ENCODE measurements around the gene KDM2A.

KDM2A gene

DNA sequence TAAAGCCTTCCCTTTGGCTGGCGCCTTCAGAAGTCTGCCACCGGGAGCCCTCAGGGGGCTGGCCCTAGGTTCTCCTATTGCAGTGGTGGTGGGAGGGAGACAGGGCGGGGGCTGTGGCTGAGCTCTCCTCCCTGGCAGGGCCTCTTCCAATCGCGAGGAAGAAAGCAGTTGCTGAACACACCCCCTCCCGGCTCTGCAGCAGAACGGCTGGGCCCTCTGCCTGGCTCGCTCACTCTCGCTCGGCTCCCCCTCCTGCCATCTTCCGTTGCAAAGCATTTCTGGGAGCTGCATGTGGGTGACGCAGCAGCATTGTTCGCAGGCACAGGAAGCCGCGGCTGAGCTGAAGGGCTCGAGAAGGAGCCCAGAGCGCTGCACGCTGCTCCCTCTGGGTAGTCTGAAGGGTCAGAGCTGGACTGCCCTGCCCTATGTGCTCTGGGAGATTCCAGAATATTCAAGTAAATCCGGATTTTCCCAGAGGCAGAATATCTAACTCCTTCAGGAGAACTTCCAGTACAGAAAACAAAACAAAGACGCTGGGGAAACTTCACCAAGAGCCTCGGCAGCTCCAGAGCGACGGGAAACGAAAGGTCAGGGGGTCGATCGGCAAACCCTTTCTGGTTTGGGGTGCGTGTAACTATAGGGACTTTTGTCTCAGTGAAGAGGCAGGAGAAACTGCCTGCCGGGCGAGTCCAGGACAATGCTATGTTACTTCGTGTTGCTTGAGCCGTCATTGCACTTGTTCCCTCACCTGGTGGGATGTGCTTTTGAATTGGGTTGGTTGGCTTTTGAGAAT, 120.9 kb downstream of the KDM2A start:
- peak; percentile 99 for DNase-seq

DNA sequence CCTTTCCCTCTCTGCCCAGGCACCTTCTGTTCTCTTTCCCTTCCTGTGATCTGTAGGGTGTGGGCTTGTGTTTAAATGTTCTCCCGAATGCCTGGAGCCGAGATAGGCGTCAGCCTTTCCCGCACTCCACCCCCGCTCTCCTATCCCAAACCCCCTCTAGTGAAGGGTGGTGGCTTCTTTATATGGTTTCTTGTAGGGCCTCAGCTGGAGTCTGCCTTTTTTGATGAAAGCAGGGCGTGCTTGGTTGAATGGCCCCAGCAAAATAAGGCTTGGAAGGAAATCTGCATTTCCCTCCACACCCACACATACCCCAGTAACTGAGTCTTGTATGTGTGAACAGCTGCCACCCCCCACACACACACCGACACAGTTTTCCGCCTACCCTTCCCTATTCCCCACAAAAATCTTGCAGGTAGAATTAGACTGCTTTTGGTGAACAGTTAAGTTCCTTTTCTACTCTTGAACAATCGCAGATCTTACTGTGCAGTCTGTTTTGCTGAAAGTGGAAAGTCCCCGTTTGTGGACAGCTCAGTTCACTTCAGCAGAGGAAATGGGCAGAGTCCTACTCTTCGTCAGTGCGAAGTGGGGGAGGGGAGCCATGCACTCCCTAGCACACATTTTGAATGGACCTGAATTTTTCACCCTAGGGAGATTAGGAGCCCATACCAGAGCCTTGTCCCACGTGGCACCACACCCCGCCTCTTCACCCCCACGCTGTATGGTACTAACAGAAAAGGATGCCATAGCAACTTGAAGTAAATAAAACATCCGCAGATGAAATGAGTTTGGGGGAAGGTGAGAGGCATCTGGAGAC, 121.7 kb downstream of the KDM2A start:
- peak; percentile 77 for DNase-seq

DNA sequence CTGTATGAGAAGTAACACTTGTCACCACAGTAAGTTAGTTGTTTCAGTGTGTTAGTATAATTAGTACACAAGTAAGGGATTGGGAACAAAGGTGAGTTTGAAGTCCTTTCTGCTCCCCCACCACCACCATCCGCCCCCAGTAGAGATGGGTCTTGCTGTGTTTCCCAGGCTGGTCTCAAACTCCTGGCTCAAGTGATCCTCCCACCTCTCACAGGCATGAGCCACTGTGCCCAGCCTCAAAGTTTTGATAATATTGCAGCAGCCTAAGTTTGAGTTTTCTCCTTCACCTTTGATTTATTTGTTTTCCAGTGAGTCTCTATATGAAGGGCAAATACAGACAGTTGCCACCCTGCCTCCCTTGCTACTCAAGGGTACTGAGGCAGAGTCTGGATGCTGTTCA, 123.5 kb downstream of the KDM2A start:
- DNase-seq, result no peak

DNA sequence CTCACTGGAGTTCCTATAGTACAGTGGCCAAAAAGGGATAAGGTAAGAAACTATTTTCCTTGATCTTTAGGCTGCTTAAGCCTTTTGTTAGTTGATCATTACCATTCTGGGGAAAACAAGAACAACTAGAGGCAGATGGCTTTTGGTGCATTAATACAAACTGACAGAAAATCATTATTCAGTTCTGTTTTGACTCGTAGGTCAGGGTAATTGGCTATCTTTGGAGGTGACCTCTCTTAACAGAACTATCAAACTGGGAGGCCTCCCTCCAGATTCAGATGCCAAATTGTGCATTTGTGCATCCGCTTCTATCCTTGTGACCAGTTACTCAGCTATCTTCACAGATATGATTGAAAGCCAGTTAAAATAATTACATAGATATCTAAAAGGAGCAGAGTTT, 124.0 kb downstream of the KDM2A start:
- no peak for DNase-seq

DNA sequence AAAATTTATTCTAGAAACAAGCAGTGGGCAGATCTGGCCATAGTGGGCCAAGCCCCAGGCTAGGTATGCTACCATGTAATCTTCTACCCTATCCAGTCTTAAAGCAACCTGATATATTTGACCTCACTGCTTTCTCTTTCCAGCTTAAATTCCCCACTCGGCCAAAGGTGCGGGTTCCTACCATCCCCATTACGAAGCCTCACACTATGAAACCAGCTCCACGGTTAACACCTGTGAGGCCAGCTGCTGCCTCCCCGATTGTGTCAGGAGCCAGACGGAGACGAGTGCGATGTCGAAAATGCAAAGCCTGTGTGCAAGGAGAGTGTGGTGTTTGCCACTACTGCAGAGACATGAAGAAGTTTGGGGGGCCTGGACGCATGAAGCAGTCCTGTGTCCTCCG, 126.0 kb downstream of the KDM2A start:
- no peak for DNase-seq

DNA sequence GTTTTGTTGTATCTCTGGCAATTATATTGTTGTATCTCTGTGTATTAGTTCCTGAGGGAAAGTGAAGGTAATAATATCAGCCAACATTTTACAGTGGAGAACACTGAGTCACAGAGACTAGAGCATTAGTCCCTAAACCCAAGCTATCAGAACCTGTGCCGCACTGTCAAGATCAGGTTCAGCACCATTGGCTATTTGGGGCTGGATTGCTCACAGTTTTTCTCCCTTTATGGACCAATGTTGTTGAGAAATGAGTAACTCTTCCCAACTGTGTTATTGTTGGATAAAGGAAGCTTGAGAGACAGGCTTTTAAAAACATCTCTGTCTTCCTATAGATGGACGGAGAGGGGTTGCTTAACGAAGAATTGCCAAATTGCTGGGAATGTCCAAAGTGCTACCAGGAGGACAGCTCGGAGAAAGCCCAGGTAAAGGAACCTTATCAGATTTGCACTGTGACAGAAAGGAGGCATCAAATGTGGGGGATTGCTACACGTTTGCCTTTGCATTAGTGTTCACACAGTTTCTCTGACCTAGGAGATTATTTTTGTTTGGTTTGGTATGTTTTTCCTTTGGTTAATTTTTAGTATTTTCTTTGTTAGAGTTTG, 129.0 kb downstream of the KDM2A start:
- no peak for DNase-seq

DNA sequence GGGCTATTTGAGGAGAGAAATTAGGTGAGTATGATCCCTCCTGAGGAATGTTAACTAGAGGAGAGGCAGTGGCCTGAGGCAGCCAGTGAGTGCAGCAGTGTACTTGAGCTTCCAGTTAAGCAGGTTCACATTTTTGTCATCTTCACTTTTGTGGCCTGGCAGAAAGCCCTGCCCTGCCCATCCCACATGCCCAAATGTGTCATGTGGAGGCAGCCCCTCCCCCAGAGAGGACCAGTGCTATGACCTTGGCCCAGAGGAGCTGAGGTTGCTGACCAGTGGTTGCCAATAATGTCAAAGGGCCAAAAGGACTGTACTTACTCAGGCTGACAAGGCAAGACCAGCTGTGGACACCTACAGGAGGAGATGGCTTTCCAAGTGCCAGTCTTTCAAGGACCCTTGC, 129.6 kb downstream of the KDM2A start:
- DNase-seq, result no peak

DNA sequence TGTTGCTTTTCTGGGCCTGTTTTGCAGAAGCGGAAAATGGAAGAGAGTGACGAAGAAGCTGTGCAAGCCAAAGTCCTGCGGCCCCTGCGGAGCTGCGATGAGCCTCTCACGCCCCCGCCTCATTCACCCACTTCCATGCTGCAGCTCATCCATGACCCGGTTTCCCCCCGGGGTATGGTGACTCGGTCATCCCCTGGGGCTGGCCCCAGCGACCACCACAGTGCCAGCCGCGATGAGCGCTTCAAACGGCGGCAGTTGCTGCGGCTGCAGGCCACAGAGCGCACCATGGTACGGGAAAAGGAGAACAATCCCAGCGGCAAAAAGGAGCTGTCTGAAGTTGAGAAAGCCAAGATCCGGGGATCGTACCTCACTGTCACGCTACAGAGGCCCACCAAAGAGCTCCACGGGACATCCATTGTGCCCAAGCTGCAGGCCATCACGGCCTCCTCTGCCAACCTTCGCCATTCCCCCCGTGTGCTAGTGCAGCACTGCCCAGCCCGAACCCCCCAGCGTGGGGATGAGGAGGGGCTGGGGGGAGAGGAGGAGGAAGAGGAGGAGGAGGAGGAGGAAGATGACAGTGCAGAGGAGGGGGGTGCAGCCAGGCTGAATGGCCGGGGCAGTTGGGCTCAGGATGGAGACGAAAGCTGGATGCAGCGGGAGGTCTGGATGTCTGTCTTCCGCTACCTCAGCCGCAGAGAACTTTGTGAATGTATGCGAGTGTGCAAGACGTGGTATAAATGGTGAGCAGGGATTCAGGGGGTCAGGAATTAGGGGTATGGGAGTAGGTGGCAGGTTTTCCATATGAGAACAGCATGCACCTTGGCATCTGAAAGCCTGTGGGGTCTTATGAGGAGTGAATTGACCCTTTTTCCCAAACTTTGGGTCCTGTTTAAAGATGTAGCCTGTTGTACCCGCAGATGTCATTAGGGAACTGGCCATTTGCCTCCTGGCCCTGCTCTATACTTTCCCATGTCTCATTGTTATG, 131.3 kb downstream of the KDM2A start:
- no peak for DNase-seq

DNA sequence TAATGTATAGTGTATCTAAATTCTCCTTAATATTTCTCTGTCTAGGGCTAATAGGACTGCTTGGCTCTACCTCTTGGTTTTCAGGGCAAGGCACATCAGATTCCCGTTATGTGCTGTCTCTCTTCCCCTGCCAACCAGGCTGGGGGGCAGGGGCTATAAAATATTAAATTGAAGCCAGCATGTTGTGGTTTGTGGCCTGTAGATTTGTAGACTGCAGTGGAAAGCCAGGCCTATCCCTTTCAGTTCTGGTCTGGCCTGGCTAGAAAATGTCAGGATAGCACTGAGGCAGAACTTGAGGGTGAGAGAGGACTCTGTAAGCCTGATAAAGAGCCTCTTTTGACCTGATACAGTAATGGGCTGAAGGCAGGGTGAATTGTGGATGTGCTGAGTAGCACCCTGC, 132.8 kb downstream of the KDM2A start:
- no peak for DNase-seq

DNA sequence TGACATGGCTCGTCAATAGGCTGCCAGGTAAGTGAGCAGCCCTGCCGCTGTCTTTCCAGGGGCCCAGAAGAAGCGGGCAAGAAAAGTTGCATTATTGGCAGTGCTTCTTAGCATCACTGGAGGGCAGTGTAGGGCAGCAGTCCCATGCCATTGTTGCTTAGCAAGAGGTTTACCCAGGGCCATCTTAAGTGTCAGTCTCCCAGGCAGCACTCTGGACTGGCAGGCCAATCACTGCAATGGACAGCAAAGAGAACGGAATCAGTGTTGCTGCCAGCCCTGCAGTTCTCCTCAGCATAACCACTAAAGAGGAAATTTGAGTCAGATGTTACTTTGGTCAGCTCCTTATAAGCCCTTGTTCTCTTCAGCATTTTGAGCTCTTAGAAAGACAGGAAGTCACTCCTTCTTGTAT, 133.8 kb downstream of the KDM2A start:
- DNase-seq, result no peak

DNA sequence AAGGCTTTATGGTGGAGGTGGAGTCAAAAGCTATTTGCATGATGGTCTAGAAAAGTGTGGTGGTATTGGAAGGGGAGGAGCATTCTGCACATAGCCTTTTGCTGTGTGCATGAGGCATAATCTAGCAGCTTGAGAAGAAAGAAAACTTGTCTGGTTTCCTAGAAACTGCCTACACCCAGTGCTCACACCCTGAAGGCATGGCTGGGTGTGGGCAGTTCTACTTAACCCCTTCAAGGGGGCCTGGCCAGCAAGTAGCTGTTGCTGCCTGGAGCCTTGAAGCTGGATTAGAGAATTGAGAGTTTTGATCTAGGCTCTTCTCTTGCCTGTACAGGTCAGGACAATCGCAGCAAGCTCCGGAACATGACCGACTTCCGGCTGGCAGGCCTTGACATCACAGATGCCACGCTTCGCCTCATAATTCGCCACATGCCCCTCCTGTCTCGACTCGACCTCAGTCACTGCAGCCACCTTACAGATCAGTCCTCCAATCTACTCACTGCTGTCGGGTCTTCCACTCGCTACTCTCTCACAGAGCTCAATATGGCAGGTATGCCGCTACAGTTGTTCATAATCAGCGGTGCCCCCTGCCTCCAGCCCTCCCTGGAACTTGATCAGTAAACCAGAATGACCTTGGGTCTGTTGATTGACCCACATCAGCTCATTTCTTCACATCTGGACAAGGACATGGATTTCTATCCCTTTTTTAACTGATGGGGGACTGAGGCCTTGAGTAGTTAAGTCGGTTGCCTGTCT, 135.0 kb downstream of the KDM2A start:
- no peak for DNase-seq

DNA sequence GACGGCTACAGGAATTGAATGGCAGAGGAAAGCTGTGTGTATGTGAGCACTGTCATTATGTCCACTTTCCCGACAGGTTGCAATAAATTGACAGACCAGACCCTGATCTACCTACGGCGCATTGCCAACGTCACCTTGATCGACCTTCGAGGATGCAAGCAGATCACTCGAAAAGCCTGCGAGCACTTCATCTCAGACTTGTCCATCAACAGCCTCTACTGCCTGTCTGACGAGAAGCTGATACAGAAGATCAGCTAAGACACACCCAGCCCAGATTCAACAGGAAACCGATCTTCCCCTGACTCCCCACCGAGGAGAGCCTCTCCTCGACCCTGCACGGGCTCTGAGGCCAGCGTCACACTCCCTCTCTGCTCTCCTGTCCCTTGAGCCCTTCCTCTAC, 135.7 kb downstream of the KDM2A start:
- DNase-seq, result no peak

DNA sequence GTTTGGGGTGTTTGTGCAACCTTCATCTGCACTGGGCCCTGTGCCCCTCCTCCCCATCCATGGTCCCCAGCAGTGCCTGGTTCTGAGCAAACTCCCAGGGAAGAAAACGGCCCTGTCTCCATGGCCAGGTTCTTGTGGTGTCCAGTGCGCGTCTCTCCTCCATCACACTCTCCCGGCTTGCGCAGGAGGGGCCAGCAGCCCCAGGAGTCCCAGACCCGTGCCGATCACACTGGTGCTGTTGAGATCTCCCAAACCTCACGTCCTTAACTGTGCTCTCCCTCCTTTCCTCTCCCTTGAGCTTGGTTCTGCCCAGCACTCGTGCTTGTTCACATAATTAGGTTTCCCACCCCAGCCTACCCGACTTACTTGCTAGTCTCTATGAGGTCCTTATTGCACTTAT, 136.3 kb downstream of the KDM2A start:
- no peak for DNase-seq

DNA sequence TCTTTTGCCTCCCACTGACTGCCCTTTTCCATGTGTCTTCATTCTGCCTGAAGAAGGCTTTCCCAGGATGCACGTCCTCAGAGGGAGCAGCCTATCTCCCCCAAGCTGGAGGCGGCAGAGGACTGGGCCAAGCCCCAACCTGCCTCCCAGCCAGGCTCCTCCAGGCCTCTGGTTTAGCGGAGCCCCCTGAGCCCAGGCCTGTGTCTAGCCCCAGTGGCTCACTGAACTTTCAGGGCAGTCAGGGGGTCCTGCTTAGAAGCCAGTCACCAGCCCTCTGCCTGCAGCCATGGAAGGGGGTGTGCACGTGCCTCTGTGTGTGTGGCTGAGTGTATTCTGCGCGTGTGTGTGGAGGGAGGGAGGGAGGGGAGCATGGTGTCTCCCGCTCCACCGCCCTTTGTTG, 136.8 kb downstream of the KDM2A start:
- DNase-seq, result no peak

DNA sequence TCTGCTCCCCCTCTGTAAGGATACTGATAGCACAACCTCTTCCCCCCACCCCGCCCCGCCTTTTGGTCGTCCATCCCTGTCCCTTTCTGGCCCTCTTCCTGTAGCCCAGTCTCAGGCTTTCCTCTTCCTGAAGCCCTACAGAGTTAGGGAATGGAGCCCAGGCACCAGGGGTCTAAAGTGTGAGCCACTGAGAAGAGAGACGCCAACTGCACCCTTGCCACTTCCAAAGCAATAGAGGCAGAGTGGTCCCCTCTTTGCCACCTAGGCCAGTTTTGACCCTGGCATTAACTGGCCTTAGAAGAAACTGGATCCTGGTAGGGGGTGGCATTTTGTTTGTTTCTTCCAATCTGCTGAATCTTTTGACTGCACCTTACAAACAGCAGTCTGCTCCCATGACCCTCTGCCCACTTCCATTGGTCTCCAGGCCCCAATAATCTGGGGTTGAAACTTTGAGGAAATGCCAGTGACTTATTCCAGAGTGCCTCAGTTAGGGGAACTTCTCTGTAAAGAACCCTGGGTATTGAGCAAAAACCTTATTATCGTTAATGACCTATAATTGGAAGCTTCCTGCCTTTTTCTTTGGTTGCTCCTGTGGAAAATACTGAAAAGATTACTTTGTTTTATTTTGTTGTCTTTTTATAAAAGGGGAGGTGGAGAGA, 137.5 kb downstream of the KDM2A start:
- DNase-seq, result no peak

DNA sequence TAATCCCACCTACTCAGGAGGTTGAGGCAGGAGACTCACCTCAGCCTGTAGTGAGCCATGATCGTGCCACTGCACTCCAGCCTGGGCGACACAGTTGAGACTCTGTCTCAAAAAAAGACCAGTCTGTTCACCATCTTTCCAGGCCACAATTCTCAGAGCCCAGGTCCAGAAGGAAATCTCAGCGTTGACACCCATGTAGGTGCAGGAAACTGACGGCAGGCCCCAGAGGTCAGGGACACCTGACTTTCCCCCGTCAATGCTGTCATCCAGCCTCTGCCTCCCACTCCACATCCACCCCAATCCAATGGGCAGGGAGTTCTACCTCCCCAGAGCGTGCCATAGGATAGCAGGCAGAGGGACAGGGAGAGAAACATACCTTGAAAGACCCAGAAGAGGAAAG, 141.3 kb downstream of the KDM2A start:
- DNase-seq, result no peak

DNA sequence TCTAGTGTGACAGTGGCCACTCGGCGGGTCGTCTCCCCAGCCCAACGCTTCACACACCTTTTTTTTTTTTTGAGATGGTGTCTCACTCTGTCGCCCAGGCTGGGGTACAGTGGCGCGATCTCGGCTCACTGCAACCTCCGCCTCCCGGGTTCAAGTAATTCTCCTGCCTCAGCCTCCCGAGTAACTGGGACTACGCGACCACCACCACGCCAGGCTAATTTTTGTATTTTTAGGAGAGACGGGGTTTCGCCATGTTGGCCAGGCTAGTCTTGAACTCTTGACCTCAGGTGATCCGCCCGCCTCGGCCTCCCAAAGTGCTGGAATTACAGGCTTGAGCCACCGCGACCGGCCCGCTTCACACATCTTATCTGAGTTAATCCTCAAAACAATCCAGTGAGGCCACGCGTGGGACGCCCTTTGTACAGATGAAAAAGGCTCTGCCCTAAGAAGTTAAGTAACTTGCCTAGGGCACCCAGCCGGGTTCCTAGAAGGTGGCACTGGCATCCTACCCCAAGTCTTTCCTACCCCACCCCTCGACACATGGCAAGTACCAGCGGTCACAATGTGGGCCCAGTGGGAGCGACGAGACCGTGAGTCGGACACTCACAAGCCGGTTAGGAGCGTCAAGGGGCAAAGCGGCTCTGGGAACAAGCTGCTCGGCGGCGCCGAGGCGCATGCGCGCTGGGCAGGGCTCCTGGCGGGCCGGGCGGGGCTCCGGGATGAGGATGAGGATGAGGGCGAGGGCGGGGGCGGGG, 142.0 kb downstream of the KDM2A start:
- peak; percentile 62 for DNase-seq

DNA sequence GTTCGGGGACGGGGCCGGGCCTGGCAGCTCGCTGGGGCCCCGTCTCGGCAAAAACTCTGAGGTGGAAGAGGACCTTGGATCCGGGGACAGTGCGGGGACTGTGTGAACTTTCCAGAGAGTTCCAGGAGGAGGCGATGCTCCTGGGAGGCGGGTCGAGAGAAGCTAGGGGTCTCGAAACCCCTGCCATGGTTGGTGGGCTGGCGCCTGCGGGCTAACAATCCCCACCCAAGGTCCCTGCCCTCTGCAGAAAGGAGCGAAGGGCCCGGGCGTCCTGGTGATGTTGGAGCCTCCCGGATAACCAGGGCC, 142.5 kb downstream of the KDM2A start:
- no peak for DNase-seq

DNA sequence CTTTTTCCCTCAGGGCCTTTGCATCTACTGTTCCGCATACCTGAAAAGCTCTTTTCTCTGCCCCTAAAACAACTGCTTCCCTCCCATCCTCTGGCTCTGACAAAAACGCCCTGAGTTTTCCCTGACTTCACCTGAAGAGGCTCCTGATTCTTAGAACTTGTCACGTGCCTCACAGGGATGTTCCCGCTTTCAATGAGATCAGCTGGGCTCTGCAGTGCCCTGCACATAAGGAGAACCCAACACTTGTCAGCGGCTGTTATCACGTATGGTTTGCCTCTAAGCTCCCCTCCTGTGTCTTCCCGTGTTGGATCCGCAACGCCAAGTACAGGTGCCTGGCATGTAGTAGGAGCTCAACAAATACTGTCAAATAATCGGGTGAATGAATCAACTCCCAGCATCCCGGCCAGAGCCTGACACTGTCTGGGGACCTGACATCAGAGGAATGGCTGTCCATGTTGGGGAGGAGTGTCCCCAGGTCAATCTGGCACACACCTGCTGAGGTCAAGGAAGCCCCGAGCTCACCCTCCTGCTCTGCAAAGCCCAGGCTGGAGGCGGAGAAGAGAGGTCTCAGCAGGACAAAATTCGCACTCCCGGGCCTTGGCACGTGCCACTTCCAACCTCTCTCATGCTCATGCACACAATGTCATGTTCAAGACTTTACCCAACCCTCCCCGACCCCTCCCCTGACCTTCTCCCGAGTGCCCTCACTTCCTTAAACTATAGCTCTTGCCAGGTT, 143.1 kb downstream of the KDM2A start:
- no peak for DNase-seq

Data from fibroblast of skin of right biceps (primary cell).